ENCODE results near the gene MT1E. TPM values are rescaled to one million over a fixed set of nuclear protein-coding genes. Genes with fewer than 3 reads are reported as not detected.
A peak's percentile ranks its signal among the peaks of the same experiment; 100 is the strongest.

MT1E gene
- total and polyA plus RNA-seq, 2 of the 13 experiments (the other 11 are each of a cell fraction or from before 2014, with no cell fraction given): 110 to 1,072 TPM

DNA sequence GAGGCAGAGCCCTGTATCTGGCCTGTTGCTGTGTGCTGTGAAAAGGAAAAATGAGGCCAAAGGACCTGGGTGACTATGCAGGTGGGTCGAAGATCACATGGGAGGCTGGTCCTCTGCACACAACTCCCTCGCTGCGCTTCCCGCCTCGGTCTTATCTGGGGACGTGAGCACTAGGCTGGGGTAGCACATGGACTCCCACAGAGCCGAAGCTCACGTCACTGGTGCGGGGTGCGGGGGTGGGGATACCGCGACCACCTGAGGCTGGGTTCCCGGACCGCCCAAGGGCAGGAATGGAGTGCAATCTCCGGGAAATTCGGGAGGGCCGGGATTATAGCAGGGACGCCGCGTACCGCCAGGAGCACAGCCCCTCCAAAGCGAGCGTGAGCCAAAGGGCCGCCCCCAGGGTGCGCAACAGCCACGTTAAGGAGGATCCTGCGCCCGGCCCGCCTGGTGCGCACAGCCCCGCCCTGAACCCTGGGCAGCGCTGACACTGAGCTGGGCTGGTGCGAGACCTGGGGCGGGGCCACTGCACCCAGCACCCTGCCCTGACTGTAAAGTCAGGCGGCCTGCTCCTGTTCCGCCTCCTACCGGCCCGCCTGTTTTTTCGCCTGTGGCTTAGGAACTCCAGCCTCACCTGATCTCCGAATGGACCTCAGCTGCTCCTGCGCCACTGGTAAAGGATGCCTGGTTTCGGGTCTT is 17.6 kb downstream of the MT1E start (continued):
- TF ChIP-seq XBP1 (CRISPR knock-in tag; IDR thresholded peaks at IDR 0.05): no peak
- no peak for TF ChIP-seq ZNF879 (CRISPR knock-in tag; IDR thresholded peaks at IDR 0.05)
- TF ChIP-seq, protein P1, sequence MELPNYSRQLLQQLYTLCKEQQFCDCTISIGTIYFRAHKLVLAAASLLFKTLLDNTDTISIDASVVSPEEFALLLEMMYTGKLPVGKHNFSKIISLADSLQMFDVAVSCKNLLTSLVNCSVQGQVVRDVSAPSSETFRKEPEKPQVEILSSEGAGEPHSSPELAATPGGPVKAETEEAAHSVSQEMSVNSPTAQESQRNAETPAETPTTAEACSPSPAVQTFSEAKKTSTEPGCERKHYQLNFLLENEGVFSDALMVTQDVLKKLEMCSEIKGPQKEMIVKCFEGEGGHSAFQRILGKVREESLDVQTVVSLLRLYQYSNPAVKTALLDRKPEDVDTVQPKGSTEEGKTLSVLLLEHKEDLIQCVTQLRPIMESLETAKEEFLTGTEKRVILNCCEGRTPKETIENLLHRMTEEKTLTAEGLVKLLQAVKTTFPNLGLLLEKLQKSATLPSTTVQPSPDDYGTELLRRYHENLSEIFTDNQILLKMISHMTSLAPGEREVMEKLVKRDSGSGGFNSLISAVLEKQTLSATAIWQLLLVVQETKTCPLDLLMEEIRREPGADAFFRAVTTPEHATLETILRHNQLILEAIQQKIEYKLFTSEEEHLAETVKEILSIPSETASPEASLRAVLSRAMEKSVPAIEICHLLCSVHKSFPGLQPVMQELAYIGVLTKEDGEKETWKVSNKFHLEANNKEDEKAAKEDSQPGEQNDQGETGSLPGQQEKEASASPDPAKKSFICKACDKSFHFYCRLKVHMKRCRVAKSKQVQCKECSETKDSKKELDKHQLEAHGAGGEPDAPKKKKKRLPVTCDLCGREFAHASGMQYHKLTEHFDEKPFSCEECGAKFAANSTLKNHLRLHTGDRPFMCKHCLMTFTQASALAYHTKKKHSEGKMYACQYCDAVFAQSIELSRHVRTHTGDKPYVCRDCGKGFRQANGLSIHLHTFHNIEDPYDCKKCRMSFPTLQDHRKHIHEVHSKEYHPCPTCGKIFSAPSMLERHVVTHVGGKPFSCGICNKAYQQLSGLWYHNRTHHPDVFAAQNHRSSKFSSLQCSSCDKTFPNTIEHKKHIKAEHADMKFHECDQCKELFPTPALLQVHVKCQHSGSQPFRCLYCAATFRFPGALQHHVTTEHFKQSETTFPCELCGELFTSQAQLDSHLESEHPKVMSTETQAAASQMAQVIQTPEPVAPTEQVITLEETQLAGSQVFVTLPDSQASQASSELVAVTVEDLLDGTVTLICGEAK (IDR thresholded peaks at IDR 0.05): no peak
- TF ChIP-seq, protein P1 (CRISPR knock-in tag; IDR thresholded peaks at IDR 0.05): no peak
- TF ChIP-seq, protein P2, sequence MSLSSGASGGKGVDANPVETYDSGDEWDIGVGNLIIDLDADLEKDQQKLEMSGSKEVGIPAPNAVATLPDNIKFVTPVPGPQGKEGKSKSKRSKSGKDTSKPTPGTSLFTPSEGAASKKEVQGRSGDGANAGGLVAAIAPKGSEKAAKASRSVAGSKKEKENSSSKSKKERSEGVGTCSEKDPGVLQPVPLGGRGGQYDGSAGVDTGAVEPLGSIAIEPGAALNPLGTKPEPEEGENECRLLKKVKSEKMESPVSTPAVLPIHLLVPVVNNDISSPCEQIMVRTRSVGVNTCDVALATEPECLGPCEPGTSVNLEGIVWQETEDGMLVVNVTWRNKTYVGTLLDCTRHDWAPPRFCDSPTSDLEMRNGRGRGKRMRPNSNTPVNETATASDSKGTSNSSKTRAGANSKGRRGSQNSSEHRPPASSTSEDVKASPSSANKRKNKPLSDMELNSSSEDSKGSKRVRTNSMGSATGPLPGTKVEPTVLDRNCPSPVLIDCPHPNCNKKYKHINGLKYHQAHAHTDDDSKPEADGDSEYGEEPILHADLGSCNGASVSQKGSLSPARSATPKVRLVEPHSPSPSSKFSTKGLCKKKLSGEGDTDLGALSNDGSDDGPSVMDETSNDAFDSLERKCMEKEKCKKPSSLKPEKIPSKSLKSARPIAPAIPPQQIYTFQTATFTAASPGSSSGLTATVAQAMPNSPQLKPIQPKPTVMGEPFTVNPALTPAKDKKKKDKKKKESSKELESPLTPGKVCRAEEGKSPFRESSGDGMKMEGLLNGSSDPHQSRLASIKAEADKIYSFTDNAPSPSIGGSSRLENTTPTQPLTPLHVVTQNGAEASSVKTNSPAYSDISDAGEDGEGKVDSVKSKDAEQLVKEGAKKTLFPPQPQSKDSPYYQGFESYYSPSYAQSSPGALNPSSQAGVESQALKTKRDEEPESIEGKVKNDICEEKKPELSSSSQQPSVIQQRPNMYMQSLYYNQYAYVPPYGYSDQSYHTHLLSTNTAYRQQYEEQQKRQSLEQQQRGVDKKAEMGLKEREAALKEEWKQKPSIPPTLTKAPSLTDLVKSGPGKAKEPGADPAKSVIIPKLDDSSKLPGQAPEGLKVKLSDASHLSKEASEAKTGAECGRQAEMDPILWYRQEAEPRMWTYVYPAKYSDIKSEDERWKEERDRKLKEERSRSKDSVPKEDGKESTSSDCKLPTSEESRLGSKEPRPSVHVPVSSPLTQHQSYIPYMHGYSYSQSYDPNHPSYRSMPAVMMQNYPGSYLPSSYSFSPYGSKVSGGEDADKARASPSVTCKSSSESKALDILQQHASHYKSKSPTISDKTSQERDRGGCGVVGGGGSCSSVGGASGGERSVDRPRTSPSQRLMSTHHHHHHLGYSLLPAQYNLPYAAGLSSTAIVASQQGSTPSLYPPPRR (CRISPR knock-in tag; IDR thresholded peaks at IDR 0.05; ENCODE audit: borderline replicate concordance): 0 out of 2 replicates have a peak, but pooled peaks have one; percentile 18
- 0 out of 2 replicates have a peak, but pooled peaks have one; percentile 29 for TF ChIP-seq ZZZ3 (CRISPR knock-in tag; IDR thresholded peaks at IDR 0.05; ENCODE audit: borderline replicate concordance)
- TF ChIP-seq ZNF329 (CRISPR knock-in tag; IDR thresholded peaks at IDR 0.05; ENCODE audit: low read depth): no peak
- peak; percentile 18; the same call in 1 of the 2 replicates for TF ChIP-seq ERF (CRISPR knock-in tag; IDR thresholded peaks at IDR 0.05)
- no peak for TF ChIP-seq ZNF546 (CRISPR knock-in tag; conservative IDR thresholded peaks at IDR 0.05)
- 0 out of 2 replicates have a peak, but pooled peaks have one; percentile 42 for TF ChIP-seq ZNF260 (CRISPR knock-in tag; IDR thresholded peaks at IDR 0.05; ENCODE audit: borderline replicate concordance, low read depth)
- peak; percentile 77 for TF ChIP-seq SALL1 (CRISPR knock-in tag; IDR thresholded peaks at IDR 0.05)
- TF ChIP-seq ZNF614 (CRISPR knock-in tag; IDR thresholded peaks at IDR 0.05; ENCODE audit: borderline replicate concordance): no peak
- no peak for TF ChIP-seq NFKBIZ (CRISPR knock-in tag; IDR thresholded peaks at IDR 0.05)
- no peak for TF ChIP-seq TRIM22 (IDR thresholded peaks at IDR 0.05)

Data from HepG2 (cell line).